SU-DHL-6 (cell line): ENCODE data around the gene SURF4.
A peak's percentile ranks its signal among the peaks of the same experiment; 100 is the strongest.

Source experiments
- H2AFZ ChIP-seq: fragments of 200-600 bp; sonication (generic); 2 replicates; pipeline ENCODE4 v1.6.1; 2014; ENCODE audit warnings: low read depth, mild to moderate bottlenecking, moderate library complexity, mixed read lengths, antibody characterized with exemption, low read length; ENCODE audit not compliant: severe bottlenecking
- H3F3A ChIP-seq: fragments of 200-600 bp; shearing (Covaris generic); 2 replicates; pipeline ENCODE4 v1.6.0; 2016; ENCODE audit warnings: antibody characterized with exemption, mild to moderate bottlenecking; ENCODE audit not compliant: insufficient read depth
- H3K27ac ChIP-seq: fragments of 200-600 bp; sonication (generic); 2 replicates; pipeline ENCODE4 v1.5.1; 2016; ENCODE audit warnings: low read depth, mild to moderate bottlenecking, low read length, moderate library complexity, mixed read lengths
- H3K27me3 ChIP-seq: fragments of 200-600 bp; sonication (generic), shearing (Covaris generic); 2 replicates; pipeline ENCODE4 v1.6.0; 2014; ENCODE audit warnings: mild to moderate bottlenecking, low read length
- H3K36me3 ChIP-seq: fragments of 200-600 bp; sonication (generic); 2 replicates; pipeline ENCODE4 v1.6.1; 2014; ENCODE audit warnings: mild to moderate bottlenecking, low read length, mixed read lengths
- H3K4me2 ChIP-seq: fragments of 300-600, 200-600 bp; shearing (Covaris generic), sonication (generic); 2 replicates; pipeline ENCODE4 v1.6.0; 2014; ENCODE audit warnings: low read length, low read depth, mild to moderate bottlenecking; ENCODE audit not compliant: poor library complexity, severe bottlenecking
- H3K4me3 ChIP-seq: fragments of 200-600 bp; sonication (generic); 2 replicates; pipeline ENCODE4 v1.5.1; 2014; ENCODE audit warnings: antibody characterized with exemption, low read length, mild to moderate bottlenecking, mixed read lengths; ENCODE audit not compliant: insufficient read depth, poor library complexity, severe bottlenecking
- H3K79me2 ChIP-seq: fragments of 200-600 bp; sonication (generic); 2 replicates; pipeline ENCODE4 v1.6.1; 2014; ENCODE audit warnings: mild to moderate bottlenecking, low read length, moderate library complexity; ENCODE audit not compliant: insufficient read depth
- H3K9ac ChIP-seq: fragments of 200-600 bp; sonication (generic); 2 replicates; pipeline ENCODE4 v1.7.0; 2014; ENCODE audit warnings: mild to moderate bottlenecking, low read length
- H3K9me2 ChIP-seq: fragments of 200-600 bp; sonication (generic); replicated peaks from 2 replicates; pipeline ENCODE4 v1.6.1; 2014; ENCODE audit warnings: low read length; ENCODE audit not compliant: insufficient read depth
- H3K9me3 ChIP-seq: fragments of 200-600 bp; sonication (generic); 2 replicates; pipeline ENCODE4 v1.6.1; 2014; ENCODE audit warnings: low read length, mixed read lengths; ENCODE audit not compliant: insufficient read depth
- H4K20me1 ChIP-seq: fragments of 200-600 bp; sonication (generic); 2 replicates; pipeline ENCODE4 v1.6.1; 2014; ENCODE audit warnings: low read depth, mild to moderate bottlenecking, antibody characterized with exemption, low read length, moderate library complexity, mixed read lengths
- CTCF ChIP-seq: fragments of 200-600 bp; sonication (generic); IDR thresholded peaks from one replicate; pipeline ENCODE4 v1.5.1; 2017; ENCODE audit warnings: antibody characterized with exemption, mild to moderate bottlenecking, low read length, moderate library complexity; ENCODE audit not compliant: insufficient read depth, poor library complexity, severe bottlenecking
- EZH2phosphoT487 ChIP-seq: fragments of 200-600 bp; sonication (generic), shearing (Covaris generic); conservative IDR thresholded peaks from 2 replicates; pipeline ENCODE4 v1.6.1; 2018; ENCODE audit warnings: mild to moderate bottlenecking, antibody characterized with exemption, low read length, moderate library complexity, mixed read lengths

The SURF4 gene

GRCh38 chr9:133351526-133351907, 24.3 kb downstream of the SURF4 start:
- Histone ChIP-seq H3K27me3 (no peaks in the 10 kb centered on the region), H3K4me3 (no peak overlapping the region), H3K9ac (no peak overlapping the region), H4K20me1 (no peaks in the 10 kb centered on the region; the same call in 1 of the 2 replicates), H3K36me3 (peaks cover 35% of the 10 kb centered on the region), H3K79me2 (peaks cover 34% of the 10 kb centered on the region), H2AFZ (no peak overlapping the region), H3K27ac (no peak overlapping the region), H3K4me2 (no peak overlapping the region), H3K9me2 (no peaks in the 10 kb centered on the region), H3K9me3 (no peaks in the 10 kb centered on the region), H3F3A (peaks cover 64% of the 10 kb centered on the region)
- TF ChIP-seq CTCF (no peak), EZH2phosphoT487 (no peak)

GRCh38 chr9:133349965-133350616, 25.8 kb downstream of the SURF4 start:
- Histone ChIP-seq H3K9me3 (no peaks in the 10 kb centered on the region), H2AFZ (no peak overlapping the region), H3F3A (peaks cover 60% of the 10 kb centered on the region), H3K4me3 (no peak overlapping the region), H3K27me3 (no peaks in the 10 kb centered on the region), H4K20me1 (no peaks in the 10 kb centered on the region; the same call in 1 of the 2 replicates), H3K79me2 (peaks cover 40% of the 10 kb centered on the region), H3K36me3 (peaks cover 35% of the 10 kb centered on the region), H3K9ac (0 out of 2 replicates have a peak overlapping the region, but pooled peaks have one; percentile 100), H3K9me2 (no peaks in the 10 kb centered on the region), H3K4me2 (peak overlapping the region; percentile 77), H3K27ac (no peak overlapping the region)
- TF ChIP-seq EZH2phosphoT487 (no peak), CTCF (no peak)

- peaks cover 35% of the 10 kb centered on the region for H3K36me3 ChIP-seq
- H3K27ac ChIP-seq: peak overlapping the region; percentile 92
- TF ChIP-seq EZH2phosphoT487 (no peak), CTCF (no peak)
- peak overlapping the region; percentile 77 for H3K4me2 ChIP-seq
- no peak overlapping the region for H2AFZ ChIP-seq
- H3K79me2 ChIP-seq: peaks cover 40% of the 10 kb centered on the region
- peaks cover 56% of the 10 kb centered on the region for H3F3A ChIP-seq
- peak overlapping the region; percentile 99 for H3K4me3 ChIP-seq
- H3K27me3 ChIP-seq: no peaks in the 10 kb centered on the region
- H3K9ac ChIP-seq: peak overlapping the region; percentile 100
- no peaks in the 10 kb centered on the region for H3K9me2 ChIP-seq
- no peaks in the 10 kb centered on the region for H3K9me3 ChIP-seq
- H4K20me1 ChIP-seq: no peaks in the 10 kb centered on the region; the same call in 1 of the 2 replicates
These were observed 26.9 kb downstream of the SURF4 start for GRCh38 chr9:133348718-133349573.
